BLaER1 treated with 17β-estradiol and CSF1 and Interleukin-3, amounts not matched to agents 10 nM and 100 nM (cell line): ENCODE measurements around the gene XAGE1B.
"Not testable (repeated sequence)": the region's sequence is repeated elsewhere in the genome, so short reads cannot be mapped to it uniquely, and the experiment has no call there.

Experiments used
- H3K27ac ChIP-seq, 11 experiments: shearing (Covaris generic); formaldehyde crosslinking; 2 replicates each; pipeline ENCODE4 v1.8.1; 2022
- H3K27me3 ChIP-seq, 11 experiments: shearing (Covaris generic); formaldehyde crosslinking; 2 replicates each; pipeline ENCODE4 v1.8.1; 2022
- H3K36me3 ChIP-seq, 11 experiments: shearing (Covaris generic); formaldehyde crosslinking; 2 replicates each; pipeline ENCODE4 v1.8.1; 2022
- H3K4me1 ChIP-seq, 10 experiments: shearing (Covaris generic); formaldehyde crosslinking; 2 replicates each; pipeline ENCODE4 v1.8.1; 2022
- H3K4me2 ChIP-seq, 11 experiments: shearing (Covaris generic); formaldehyde crosslinking; 2 replicates each; pipeline ENCODE4 v1.8.1; 2022
- H3K4me3 ChIP-seq, 10 experiments: shearing (Covaris generic); formaldehyde crosslinking; 2 replicates each; pipeline ENCODE4 v1.8.1; 2022
- H3K9ac ChIP-seq, 11 experiments: shearing (Covaris generic); formaldehyde crosslinking; 2 replicates each; pipeline ENCODE4 v1.8.1; 2022
- H3K9me3 ChIP-seq, 11 experiments: shearing (Covaris generic); formaldehyde crosslinking; replicated peaks in 1 of 11; 2 replicates each; pipeline ENCODE4 v1.8.1; 2022
- H4K20me1 ChIP-seq, 11 experiments: shearing (Covaris generic); formaldehyde crosslinking; 2 replicates each; pipeline ENCODE4 v1.8.1; 2022
- Cebpa-rat ChIP-seq, 11 experiments: shearing (Covaris generic); IDR thresholded peaks; 2 replicates each; pipeline ENCODE4 v1.8.1; 2022

The XAGE1B gene, protein sequence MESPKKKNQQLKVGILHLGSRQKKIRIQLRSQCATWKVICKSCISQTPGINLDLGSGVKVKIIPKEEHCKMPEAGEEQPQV

DNA sequence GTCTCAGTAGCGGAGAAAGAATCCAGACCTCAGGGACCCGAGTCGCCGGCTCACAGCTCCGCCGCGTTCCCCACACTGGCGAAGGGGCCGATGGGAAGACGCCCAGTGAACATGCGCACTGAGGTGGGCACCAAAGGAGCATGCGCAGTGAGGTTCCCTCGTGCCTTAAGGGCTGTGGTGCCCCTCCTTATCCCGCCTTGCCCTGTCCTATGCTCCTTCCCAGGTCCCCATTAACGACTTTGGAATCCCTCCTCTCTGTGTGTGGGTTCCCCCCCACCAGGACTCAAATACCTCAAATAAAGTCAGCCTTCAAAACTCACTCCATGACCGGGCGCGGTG is at the start of gene XAGE1B:
TSS of gene XAGE1B (minus strand) at position 77 of the 339 bp plus-strand sequence. CDS start 1,536 bp downstream, outside the sequence.
- H3K4me2 ChIP-seq, H3K4me3 ChIP-seq, H3K9ac ChIP-seq, H3K36me3 ChIP-seq, H3K4me1 ChIP-seq, H3K27ac ChIP-seq, H4K20me1 ChIP-seq, H3K9me3 ChIP-seq, H3K27me3 ChIP-seq: not testable (repeated sequence)

GRCh38 chrX:52563105-52563504 is 46.2 kb upstream of the XAGE1B start:
- Histone ChIP-seq H3K4me1 (no peaks in the 10 kb centered on the region), H3K4me2 (no peak overlapping the region), H3K27ac (no peak overlapping the region), H3K27me3 (peaks cover 99 to 100% (median 99%) of the 10 kb centered on the region in 11 experiments), H4K20me1 (peaks cover 0 to 9% (median 0%) of the 10 kb centered on the region in 11 experiments; a peak in 4 of 22 replicates), H3K4me3 (no peak overlapping the region), H3K9ac (no peak overlapping the region), H3K9me3 (0 out of 22 replicates have a peak, but pooled peaks cover 0 to 4% (median 0%) of the 10 kb centered on the region in 11 experiments), H3K36me3 (no peaks in the 10 kb centered on the region)
- no peak for TF ChIP-seq Cebpa-rat (IDR thresholded peaks at IDR 0.05)

DNA sequence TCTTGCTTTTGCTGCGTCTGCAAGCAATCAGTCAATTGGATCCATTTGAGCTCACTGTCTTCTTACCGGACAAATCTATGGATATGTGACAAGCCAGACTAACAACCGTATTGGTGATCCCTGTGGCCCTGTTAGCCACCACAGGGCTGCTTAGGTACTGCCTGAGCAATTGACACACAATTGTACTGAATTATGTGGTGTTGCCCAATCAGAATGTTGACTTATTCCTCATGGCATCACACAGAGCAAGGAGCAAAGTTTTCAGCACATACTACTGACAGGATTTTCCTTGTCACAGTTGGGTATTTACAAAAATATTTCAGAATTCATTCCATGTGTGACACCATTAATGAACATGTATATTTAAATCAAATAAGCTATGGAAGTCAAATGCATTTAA is 41.3 kb upstream of the XAGE1B start:
- Histone ChIP-seq H3K4me3 (no peak overlapping the region), H3K9me3 (0 out of 22 replicates have a peak, but pooled peaks cover 0 to under 1% (median 0%) of the 10 kb centered on the region in 11 experiments), H4K20me1 (peaks cover 0 to 10% (median 0%) of the 10 kb centered on the region in 11 experiments; a peak in 3 of 22 replicates), H3K9ac (no peak overlapping the region), H3K36me3 (no peaks in the 10 kb centered on the region), H3K27me3 (peaks cover 99 to 100% (median 100%) of the 10 kb centered on the region in 11 experiments), H3K4me1 (no peaks in the 10 kb centered on the region), H3K4me2 (no peak overlapping the region), H3K27ac (no peak overlapping the region)
- TF ChIP-seq Cebpa-rat (IDR thresholded peaks at IDR 0.05): no peak

- H3K36me3 ChIP-seq: no peaks in the 10 kb centered on the region
- TF ChIP-seq Cebpa-rat (IDR thresholded peaks at IDR 0.05): no peak
- no peak overlapping the region for H3K9ac ChIP-seq
Observed at GRCh38 chrX:52556741-52557140, 39.9 kb upstream of the XAGE1B start.

DNA sequence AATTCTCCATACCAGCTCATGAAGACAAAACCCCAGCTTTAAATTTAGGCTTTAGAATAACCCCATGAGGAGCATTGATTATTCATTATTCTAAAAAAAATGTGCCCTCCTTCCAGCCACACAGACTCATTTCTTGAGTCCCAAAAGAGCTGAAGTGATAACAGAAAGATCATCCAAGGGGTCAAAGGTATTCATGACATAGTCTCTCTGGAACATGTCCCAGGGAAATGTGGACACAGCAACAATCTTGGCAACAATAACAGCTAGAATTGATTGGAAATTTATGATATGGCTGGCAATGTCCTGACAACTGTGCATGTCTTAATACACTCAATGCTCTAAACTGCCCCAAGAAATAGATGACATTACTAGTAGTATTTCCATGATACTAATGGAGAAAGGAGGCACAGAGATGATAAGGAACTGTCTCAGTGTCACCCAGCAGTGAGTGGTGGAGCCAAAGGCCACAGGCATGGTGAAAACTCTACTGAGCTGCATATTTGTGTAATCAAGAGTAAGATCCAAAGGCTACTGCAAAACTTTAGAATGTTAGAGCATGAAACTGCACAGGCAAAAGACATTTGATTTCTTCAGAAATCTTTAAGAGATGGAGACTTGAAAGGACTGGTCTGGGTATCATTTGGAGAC is 37.3 kb upstream of the XAGE1B start:
- Histone ChIP-seq H3K27me3 (peaks cover 97 to 100% (median 99%) of the 10 kb centered on the region in 11 experiments), H4K20me1 (peaks cover 0 to 10% (median 0%) of the 10 kb centered on the region in 11 experiments; a peak in 3 of 22 replicates), H3K9me3 (peaks cover 0 to 5% (median 0%) of the 10 kb centered on the region in 11 experiments; a peak in 1 of 22 replicates), H3K36me3 (no peaks in the 10 kb centered on the region), H3K4me3 (no peak overlapping the region), H3K4me1 (no peaks in the 10 kb centered on the region), H3K27ac (no peak overlapping the region), H3K4me2 (no peak overlapping the region), H3K9ac (no peak overlapping the region)
- no peak for TF ChIP-seq Cebpa-rat (IDR thresholded peaks at IDR 0.05)

More at GRCh38 chrX:52556741-52557140, 39.9 kb upstream of the XAGE1B start:
- Histone ChIP-seq H3K27me3 (peaks cover 98 to 100% (median 99%) of the 10 kb centered on the region in 11 experiments), H3K9me3 (no peaks in the 10 kb centered on the region), H4K20me1 (peaks cover 0 to 6% (median 0%) of the 10 kb centered on the region in 11 experiments; a peak in 2 of 22 replicates), H3K4me2 (no peak overlapping the region), H3K4me3 (no peak overlapping the region), H3K27ac (no peak overlapping the region), H3K4me1 (no peaks in the 10 kb centered on the region)

GRCh38 chrX:52548769-52549168 is 31.9 kb upstream of the XAGE1B start:
- H3K27me3 ChIP-seq: peaks cover 85 to 100% (median 97%) of the 10 kb centered on the region in 11 experiments
- not testable (repeated sequence) for H3K9ac ChIP-seq, H3K9me3 ChIP-seq, H3K36me3 ChIP-seq, H3K27ac ChIP-seq, H3K4me3 ChIP-seq, H3K4me2 ChIP-seq, H3K4me1 ChIP-seq, H4K20me1 ChIP-seq

GRCh38 chrX:52544147-52544840 is 27.4 kb upstream of the XAGE1B start:
- H3K27me3 ChIP-seq: peaks cover 86 to 100% (median 96%) of the 10 kb centered on the region in 11 experiments
- peak overlapping the region in 9 of 11 experiments; percentile 17 to 64 (median 44); a peak in 14 of 22 replicates for H3K4me2 ChIP-seq
- H3K9me3 ChIP-seq: peaks cover 0 to 7% (median 0%) of the 10 kb centered on the region in 11 experiments; a peak in 1 of 22 replicates
- TF ChIP-seq Cebpa-rat (IDR thresholded peaks at IDR 0.05): no peak
- H3K4me1 ChIP-seq: peaks cover 14 to 18% (median 16%) of the 10 kb centered on the region in 10 experiments; a peak in 17 of 20 replicates
- H3K27ac ChIP-seq: 0 out of 22 replicates have a peak overlapping the region, but pooled peaks of 1 of the 11 experiments have one; percentile 21
- H3K4me3 ChIP-seq: no peak overlapping the region
- H4K20me1 ChIP-seq: 0 out of 22 replicates have a peak, but pooled peaks cover 0 to 6% (median 0%) of the 10 kb centered on the region in 11 experiments
- H3K36me3 ChIP-seq: no peaks in the 10 kb centered on the region
- no peak overlapping the region for H3K9ac ChIP-seq

DNA sequence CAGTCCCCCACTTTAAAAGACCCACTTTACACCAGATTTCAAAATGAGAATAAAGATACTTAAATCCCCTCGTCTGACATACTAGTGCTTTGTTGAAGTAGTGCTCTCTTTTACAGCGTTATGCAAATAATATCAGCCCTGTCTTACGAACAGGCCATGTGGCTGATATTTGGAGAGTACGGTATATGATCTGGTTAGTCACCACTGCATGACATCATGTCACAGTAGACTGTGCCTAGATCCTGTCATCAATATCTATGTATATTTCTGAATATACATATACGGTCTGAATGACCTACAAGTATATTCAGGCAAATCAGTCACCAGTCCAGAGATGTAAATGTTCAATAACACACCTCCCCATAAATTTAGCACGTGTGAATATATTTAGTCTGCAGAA is 25.4 kb upstream of the XAGE1B start:
- H3K27ac ChIP-seq: no peak overlapping the region
- H3K27me3 ChIP-seq: peaks cover 67 to 82% (median 78%) of the 10 kb centered on the region in 11 experiments
- H3K4me1 ChIP-seq: peaks cover 14 to 18% (median 16%) of the 10 kb centered on the region in 10 experiments; a peak in 17 of 20 replicates
- no peak for TF ChIP-seq Cebpa-rat (IDR thresholded peaks at IDR 0.05)
- H4K20me1 ChIP-seq: 0 out of 22 replicates have a peak, but pooled peaks cover 0 to 6% (median 0%) of the 10 kb centered on the region in 11 experiments
- H3K36me3 ChIP-seq: no peaks in the 10 kb centered on the region
- H3K4me2 ChIP-seq: peak overlapping the region in 8 of 11 experiments; percentile 8 to 64 (median 40); a peak in 8 of 22 replicates
- H3K9me3 ChIP-seq: peaks cover 0 to 7% (median 0%) of the 10 kb centered on the region in 11 experiments; a peak in 1 of 22 replicates
- no peak overlapping the region for H3K4me3 ChIP-seq
- H3K9ac ChIP-seq: no peak overlapping the region

- H3K4me2 ChIP-seq: not testable (repeated sequence)
Observed at GRCh38 chrX:52541051-52541450, 24.2 kb upstream of the XAGE1B start.

GRCh38 chrX:52516110-52516986 is 515 bp downstream of the XAGE1B start:
- H3K4me1 ChIP-seq, H4K20me1 ChIP-seq, H3K9me3 ChIP-seq, H3K4me2 ChIP-seq, H3K27me3 ChIP-seq, H3K9ac ChIP-seq, H3K36me3 ChIP-seq, H3K27ac ChIP-seq, H3K4me3 ChIP-seq: not testable (repeated sequence)

More at GRCh38 chrX:52541051-52541450, 24.2 kb upstream of the XAGE1B start:
- H3K9me3 ChIP-seq, H3K9ac ChIP-seq, H3K4me3 ChIP-seq, H3K27ac ChIP-seq, H3K36me3 ChIP-seq, H4K20me1 ChIP-seq: not testable (repeated sequence)
- peaks cover 14 to 18% (median 16%) of the 10 kb centered on the region in 10 experiments; a peak in 17 of 20 replicates for H3K4me1 ChIP-seq
- H3K27me3 ChIP-seq: peaks cover 55 to 70% (median 65%) of the 10 kb centered on the region in 11 experiments

DNA sequence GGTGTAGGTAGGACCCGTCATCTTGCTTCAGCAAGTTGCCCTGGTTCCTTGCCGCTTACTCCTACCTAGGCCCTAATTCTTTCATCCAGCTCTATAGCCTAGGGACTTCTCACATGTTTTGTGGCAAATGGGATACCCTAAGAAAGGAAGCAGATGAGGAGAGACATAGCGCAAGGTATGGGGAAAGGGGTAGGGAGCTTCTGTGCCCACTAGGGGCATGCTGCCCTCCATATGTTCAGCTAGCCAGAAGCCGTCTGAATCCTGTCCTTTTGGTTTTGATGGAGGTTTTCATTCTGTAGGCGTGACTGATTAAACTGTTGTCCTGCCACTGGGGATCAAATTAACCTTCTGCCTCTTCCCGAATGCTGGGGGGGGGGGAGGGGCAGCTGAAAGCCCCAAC is 5.7 kb downstream of the XAGE1B start:
- not testable (repeated sequence) for H3K27ac ChIP-seq, H3K4me2 ChIP-seq, H3K36me3 ChIP-seq, H3K4me3 ChIP-seq, H3K9ac ChIP-seq, H3K9me3 ChIP-seq, H3K4me1 ChIP-seq, H4K20me1 ChIP-seq
- peaks cover 39 to 44% (median 43%) of the 10 kb centered on the region in 11 experiments for H3K27me3 ChIP-seq
